H1 (cell line): Measurements from ENCODE around the gene RASGEF1C. TPM values are rescaled to one million over a fixed set of nuclear protein-coding genes. Genes with fewer than 3 reads are reported as not detected.

Source experiments
- SAP30 ChIP-seq: fragments of 300-600 bp; sonication (generic); IDR thresholded peaks from 2 replicates; pipeline ENCODE4 v1.7.1; 2012; ENCODE audit warnings: low read length, moderate library complexity, mild to moderate bottlenecking, inconsistent platforms; ENCODE audit not compliant: insufficient read depth, insufficient replicate concordance
- polyA plus RNA-seq, 7 experiments: library from polyadenylated mRNA; depleted of rRNA in 3 of 7; stranded (reverse) in 5 of 7; unstranded in 2 of 7; fragments of >200 nt in 5 of 7; fragments of 200-250 nt in 2 of 7; gene quantifications; 1 replicate in 5 of 7; 2 replicates in 1 of 7; 4 replicates in 1 of 7; pipeline versions ENCODE4 v1.2.1 to v1.2.3, GENCODE V29; 2011 to 2013; ENCODE audit warnings: missing spikeins in 2 of 7, mixed read lengths in 2 of 7
- total RNA-seq: library from RNA; stranded (reverse); fragmentation: NEBNext Ultra II Directional; extraction: Animal tissue kit (Norgen Biotek cat#: 25700); gene quantifications from 2 replicates; pipeline ENCODE4 v1.2.1, GENCODE V29; 2021

RASGEF1C gene
- total and polyA plus RNA-seq, 2 of the 8 experiments (the other 6 are each of a cell fraction or from before 2014, with no cell fraction given) = 0.26 to 0.61 TPM

DNA sequence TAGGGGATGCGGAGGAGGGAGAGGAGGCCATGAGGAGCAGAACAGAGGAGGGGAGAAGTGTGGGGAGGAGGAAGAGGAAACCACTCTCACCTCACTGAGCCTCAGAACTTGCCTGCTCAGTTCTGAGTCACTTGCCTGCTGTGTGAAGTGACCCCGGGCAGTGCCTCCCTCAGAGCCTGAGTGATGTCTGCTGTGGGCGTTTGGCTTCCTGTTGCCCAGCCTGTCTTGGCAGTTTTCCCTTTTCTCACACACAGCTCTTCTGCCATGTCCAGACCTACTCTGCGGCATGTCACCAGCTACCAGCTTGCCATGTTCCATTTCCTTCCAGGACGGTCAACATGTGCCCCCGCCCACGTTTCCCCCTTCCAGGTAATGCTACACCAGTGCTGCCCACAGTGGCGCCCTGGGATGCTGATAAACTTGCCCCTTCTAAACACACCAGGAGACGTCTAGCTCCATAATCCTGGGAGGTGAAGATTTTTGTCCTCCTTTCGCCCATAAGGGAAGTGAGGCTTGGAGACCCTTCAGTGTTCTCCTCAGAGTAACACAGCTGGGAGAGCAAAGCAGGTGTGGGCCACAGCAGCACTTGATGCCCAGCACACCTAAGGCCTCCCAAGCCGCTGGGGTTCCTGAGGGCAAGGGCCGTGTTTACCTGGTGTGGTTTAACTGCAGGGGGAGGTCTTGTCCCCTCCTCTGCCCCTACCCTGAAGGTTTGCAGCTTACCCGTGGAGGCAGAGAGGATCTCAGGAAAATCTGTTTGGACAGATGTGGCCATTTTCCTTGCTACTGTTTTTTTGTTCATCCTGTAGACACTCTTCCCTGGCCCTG is 73.7 kb downstream of the RASGEF1C start (continued):
- no peak for TF ChIP-seq SAP30
